Large intestine (tissue), 3 donors: ENCODE data around the gene TMEM33. TPM values are rescaled to one million over a fixed set of nuclear protein-coding genes. Genes with fewer than 3 reads are reported as not detected.
A peak's percentile ranks its signal among the peaks of the same experiment; 100 is the strongest.

ENCODE experiments used
- DNase-seq, 2 donors: peaks; one replicate each; pipeline versions ENCODE4 v3.0.0 to v3.0.0-alpha.2; 2013
- H3K27ac ChIP-seq: one replicate; pipeline ENCODE4 v1.5.1; 2013; ENCODE audit warnings: low read length
- H3K27me3 ChIP-seq: 2 replicates; pipeline ENCODE4 v1.6.1; 2013; ENCODE audit warnings: low read length; ENCODE audit not compliant: control insufficient read depth, insufficient read depth
- H3K36me3 ChIP-seq: 2 replicates; pipeline ENCODE4 v1.6.1; 2013; ENCODE audit warnings: low read length; ENCODE audit not compliant: control insufficient read depth, insufficient read depth
- H3K4me1 ChIP-seq: one replicate; pipeline ENCODE4 v1.6.1; 2013; ENCODE audit warnings: low read length; ENCODE audit not compliant: control insufficient read depth, insufficient read depth
- H3K4me3 ChIP-seq: one replicate; pipeline ENCODE4 v1.5.1; 2013; ENCODE audit warnings: low read length
- H3K9me3 ChIP-seq: one replicate; pipeline ENCODE4 v1.6.1; 2013; ENCODE audit warnings: mild to moderate bottlenecking, low read depth, low read length, moderate library complexity; ENCODE audit not compliant: control insufficient read depth
- WGBS: methylation state at CpG from one replicate; pipeline ENCODE4 v1.1.5; 2013; ENCODE audit warnings: low lambda C conversion rate; ENCODE audit not compliant: insufficient coverage; 5-methylcytosine and 5-hydroxymethylcytosine counted together
- polyA plus RNA-seq: library from polyadenylated mRNA; unstranded; fragments of 120-200 nt; gene quantifications from one replicate; pipeline ENCODE4 v1.2.1, GENCODE V29; 2013

TMEM33 gene
- polyA plus RNA-seq, 1 donor = 37.1 TPM

- H3K4me1 ChIP-seq = peaks cover 11% of the 10 kb centered on the region
- peak overlapping the region; percentile 87 for H3K27ac ChIP-seq
- DNase-seq = peak; percentile 17 to 66
- WGBS = 0% methylated on average over 5 of the region's 12 CpGs
- peaks cover 14% of the 10 kb centered on the region for H3K36me3 ChIP-seq
- H3K27me3 ChIP-seq = peaks cover 8% of the 10 kb centered on the region
- H3K9me3 ChIP-seq = no peaks in the 10 kb centered on the region
- peak overlapping the region; percentile 70 for H3K4me3 ChIP-seq
These were observed 408 bp downstream of the TMEM33 start for GRCh38 chr4:41935652-41936021.

- H3K36me3 ChIP-seq = peaks cover 25% of the 10 kb centered on the region
- no peaks in the 10 kb centered on the region for H3K9me3 ChIP-seq
- WGBS = 83% methylated on average over 2 of the region's 3 CpGs
- no peaks in the 10 kb centered on the region for H3K27me3 ChIP-seq
- H3K4me1 ChIP-seq = peaks cover 11% of the 10 kb centered on the region
- peak; percentile 29 to 32 for DNase-seq
- no peak overlapping the region for H3K27ac ChIP-seq
- no peak overlapping the region for H3K4me3 ChIP-seq
These were observed 3.9 kb downstream of the TMEM33 start for GRCh38 chr4:41939016-41939626.

GRCh38 chr4:41940834-41941233, 5.6 kb downstream of the TMEM33 start:
- Histone ChIP-seq H3K27me3 (no peaks in the 10 kb centered on the region), H3K27ac (no peak overlapping the region), H3K4me1 (peaks cover 10% of the 10 kb centered on the region), H3K4me3 (no peak overlapping the region), H3K36me3 (peaks cover 28% of the 10 kb centered on the region), H3K9me3 (no peaks in the 10 kb centered on the region)
- DNase-seq = no peak

- H3K9me3 ChIP-seq = no peaks in the 10 kb centered on the region
- DNase-seq = no peak
- no peak overlapping the region for H3K4me3 ChIP-seq
- no peak overlapping the region for H3K27ac ChIP-seq
- no peaks in the 10 kb centered on the region for H3K4me1 ChIP-seq
- H3K36me3 ChIP-seq = peaks cover 29% of the 10 kb centered on the region
- H3K27me3 ChIP-seq = no peaks in the 10 kb centered on the region
- no CpG with 5 or more reads among the region's 2 CpGs for WGBS
These were observed 8.3 kb downstream of the TMEM33 start for GRCh38 chr4:41943506-41943905.

- Histone ChIP-seq H3K27ac (no peak overlapping the region), H3K36me3 (peaks cover 29% of the 10 kb centered on the region), H3K4me3 (no peak overlapping the region), H3K4me1 (no peaks in the 10 kb centered on the region), H3K9me3 (no peaks in the 10 kb centered on the region), H3K27me3 (no peaks in the 10 kb centered on the region)
- no peak for DNase-seq
These were observed 8.9 kb downstream of the TMEM33 start for GRCh38 chr4:41944089-41944488.

GRCh38 chr4:41949531-41949930, 14.3 kb downstream of the TMEM33 start:
- Histone ChIP-seq H3K4me3 (no peak overlapping the region), H3K9me3 (no peaks in the 10 kb centered on the region), H3K27ac (no peak overlapping the region), H3K36me3 (peaks cover 32% of the 10 kb centered on the region), H3K4me1 (no peaks in the 10 kb centered on the region), H3K27me3 (no peaks in the 10 kb centered on the region)
- WGBS = 93% methylated on average over 2 of the region's 3 CpGs
- DNase-seq = no peak

GRCh38 chr4:41957634-41958033, 22.4 kb downstream of the TMEM33 start:
- Histone ChIP-seq H3K4me1 (no peaks in the 10 kb centered on the region), H3K9me3 (no peaks in the 10 kb centered on the region), H3K27ac (no peak overlapping the region), H3K27me3 (no peaks in the 10 kb centered on the region), H3K36me3 (peaks cover 10% of the 10 kb centered on the region), H3K4me3 (no peak overlapping the region)
- WGBS = no CpG with 5 or more reads among the region's 1 CpG
- peak; percentile 8 to 20 for DNase-seq

GRCh38 chr4:41963105-41963504, 27.9 kb downstream of the TMEM33 start:
- Histone ChIP-seq H3K4me1 (no peaks in the 10 kb centered on the region), H3K36me3 (no peaks in the 10 kb centered on the region), H3K27ac (no peak overlapping the region), H3K4me3 (no peak overlapping the region), H3K9me3 (no peaks in the 10 kb centered on the region), H3K27me3 (no peaks in the 10 kb centered on the region)
- WGBS = no CpG with 5 or more reads among the region's 4 CpGs
- no peak for DNase-seq

GRCh38 chr4:41964401-41964800, 29.2 kb downstream of the TMEM33 start:
- Histone ChIP-seq H3K27me3 (no peaks in the 10 kb centered on the region), H3K27ac (no peak overlapping the region), H3K9me3 (no peaks in the 10 kb centered on the region), H3K4me1 (no peaks in the 10 kb centered on the region), H3K36me3 (no peaks in the 10 kb centered on the region), H3K4me3 (no peak overlapping the region)
- no CpG with 5 or more reads among the region's 1 CpG for WGBS
- no peak for DNase-seq

GRCh38 chr4:41967392-41967791, 32.2 kb downstream of the TMEM33 start:
- no peaks in the 10 kb centered on the region for H3K4me1 ChIP-seq

GRCh38 chr4:41969671-41970070, 34.4 kb downstream of the TMEM33 start:
- Histone ChIP-seq H3K36me3 (no peaks in the 10 kb centered on the region), H3K27ac (no peak overlapping the region), H3K4me1 (no peaks in the 10 kb centered on the region), H3K9me3 (no peaks in the 10 kb centered on the region), H3K4me3 (no peak overlapping the region), H3K27me3 (no peaks in the 10 kb centered on the region)
- no peak for DNase-seq

More at GRCh38 chr4:41967392-41967791, 32.2 kb downstream of the TMEM33 start:
- H3K9me3 ChIP-seq = no peaks in the 10 kb centered on the region
- H3K4me3 ChIP-seq = no peak overlapping the region
- no peaks in the 10 kb centered on the region for H3K36me3 ChIP-seq
- no peak overlapping the region for H3K27ac ChIP-seq
- DNase-seq = no peak
- H3K27me3 ChIP-seq = no peaks in the 10 kb centered on the region
- 100% methylated on average over 1 of the region's 2 CpGs for WGBS
